Caco-2 (cell line): ENCODE data around the gene NRCAM. TPM values are rescaled to one million over a fixed set of nuclear protein-coding genes. Genes with fewer than 3 reads are reported as not detected.

ENCODE experiments used
- BruUV-seq: library from RNA; stranded (reverse); fragments of 400-500 nt; replicated peaks from 2 replicates; lab custom pipeline; 2021; lab: Mats Ljungman, UMichigan
- CTCF ChIA-PET: fragments of 300-600 bp; sonication (Branson Sonifier 250); formaldehyde crosslinking; loops from one replicate; lab custom pipeline; 2022; ENCODE audit warnings: antibody characterized with exemption; lab: Charles Lee
- POLR2A ChIA-PET: fragments of 300-600 bp; sonication (Branson Sonifier 250); formaldehyde crosslinking; loops from one replicate; lab custom pipeline; 2022; ENCODE audit warnings: antibody characterized with exemption; lab: Charles Lee
- DNase-seq, 2 experiments: peaks; one replicate each; pipeline versions ENCODE4 v3.0.0 to v3.0.0-alpha.2; 2020 to 2022
- H3K27me3 ChIP-seq: replicated peaks from 2 replicates; pipeline ENCODE4 v1.6.0; 2011; ENCODE audit warnings: low read length; ENCODE audit not compliant: control insufficient read depth, insufficient read depth
- H3K36me3 ChIP-seq: 2 replicates; pipeline ENCODE4 v1.5.1; 2011; ENCODE audit warnings: low read length; ENCODE audit not compliant: control insufficient read depth, insufficient read depth
- H3K4me1 ChIP-seq: fragments of 250-450 bp; sonication (Bioruptor Pico); 2 replicates; pipeline ENCODE4 v1.5.1; 2020; ENCODE audit warnings: mild to moderate bottlenecking
- H3K4me3 ChIP-seq: 2 replicates; pipeline ENCODE4 v1.5.1; 2011; ENCODE audit warnings: low read depth, mild to moderate bottlenecking, control low read depth, low read length
- H3K9me3 ChIP-seq: fragments of 250-450 bp; sonication (Bioruptor Pico); 2 replicates; pipeline ENCODE4 v1.5.1; 2020; ENCODE audit warnings: mild to moderate bottlenecking, moderate library complexity
- H3K27ac Mint-ChIP-seq: one replicate; pipeline ENCODE4 v1.8.0; 2022; ENCODE audit warnings: mixed read lengths; ENCODE audit not compliant: unreplicated experiment
- H3K27me3 Mint-ChIP-seq: one replicate; pipeline ENCODE4 v1.8.0; 2022; ENCODE audit warnings: mixed read lengths; ENCODE audit not compliant: insufficient read depth, unreplicated experiment
- H3K36me3 Mint-ChIP-seq: one replicate; pipeline ENCODE4 v1.8.0; 2022; ENCODE audit warnings: mild to moderate bottlenecking, mixed read lengths; ENCODE audit not compliant: insufficient read depth, unreplicated experiment
- H3K4me1 Mint-ChIP-seq: one replicate; pipeline ENCODE4 v1.8.0; 2022; ENCODE audit warnings: low read depth, mixed read lengths; ENCODE audit not compliant: unreplicated experiment
- H3K4me3 Mint-ChIP-seq: one replicate; pipeline ENCODE4 v1.8.0; 2022; ENCODE audit warnings: mild to moderate bottlenecking, moderate library complexity, mixed read lengths; ENCODE audit not compliant: unreplicated experiment
- H3K9me3 Mint-ChIP-seq: one replicate; pipeline ENCODE4 v1.8.0; 2022; ENCODE audit warnings: mixed read lengths; ENCODE audit not compliant: unreplicated experiment
- intact Hi-C: fragments of 100-400 bp; cut with micrococcal nuclease; formaldehyde crosslinking; loops from one replicate; pipeline ENCODE4 v1.10.0; 2022; ENCODE audit not compliant: unreplicated experiment
- total RNA-seq: library from RNA; stranded (reverse); gene quantifications from 2 replicates; pipeline ENCODE4 v1.2.3, GENCODE V29; 2022
- TF ChIP-seq, protein P1 (sequence below), 2 experiments: fragments of 200-600 bp in 1 of 2; IDR thresholded peaks; 1 replicate in 1 of 2; 2 replicates in 1 of 2; pipeline versions ENCODE4 v1.5.1 to v1.8.0; 2011 to 2022; ENCODE audit warnings: antibody characterized with exemption in 1 of 2, control low read depth in 1 of 2, inconsistent platforms in 1 of 2, low read depth in 1 of 2, low read length in 1 of 2, mild to moderate bottlenecking in 1 of 2, moderate library complexity in 1 of 2; ENCODE audit not compliant: insufficient read depth in 1 of 2, severe bottlenecking in 1 of 2, unreplicated experiment in 1 of 2

Gene NRCAM
- total RNA-seq, 1 experiment from 2014 or later: 96.2 TPM

DNA sequence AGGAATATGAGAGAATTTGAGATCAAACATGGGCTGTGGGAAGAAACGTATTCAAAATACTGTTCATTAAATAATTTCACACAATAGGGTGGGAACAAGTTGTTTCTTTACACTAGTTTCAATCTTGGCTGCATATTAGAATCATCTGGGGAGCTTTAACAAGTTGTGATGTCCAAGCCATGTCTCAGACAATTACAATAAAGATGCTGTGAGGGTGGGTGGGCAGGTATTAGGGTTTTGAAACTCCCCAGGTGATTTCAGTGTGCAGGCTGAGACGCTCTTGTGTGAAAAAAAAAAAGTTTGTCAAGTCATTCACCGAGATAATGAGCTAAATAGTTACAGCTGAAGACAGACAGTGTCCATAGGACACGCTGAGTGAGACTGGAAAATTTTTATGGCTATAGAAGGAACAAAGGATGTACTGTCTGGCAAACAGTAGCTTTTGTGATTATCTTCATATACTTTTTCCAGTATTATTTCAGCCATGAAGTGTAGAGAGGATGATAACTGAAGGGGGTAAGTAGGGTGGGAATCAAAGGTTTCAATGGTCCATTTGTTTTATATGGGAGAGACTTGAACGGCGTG lies 313.5 kb downstream of the NRCAM start:
- H3K27ac Mint-ChIP-seq: no peak overlapping the region
- H3K9me3 ChIP-seq: no peaks in the 10 kb centered on the region
- no peak for DNase-seq
- BruUV-seq: no TSS peak
- no peak overlapping the region for H3K4me3 ChIP-seq
- ChIA-PET POLR2A (interaction anchor here (0.6 kb wide), 1 partner anchor 151 kb away, joined by 5 read pairs; no protein-coding TSS in a partner anchor), CTCF (interaction anchor here (0.6 kb wide), 2 partner anchors 48 to 365 kb away, joined by 3 to 4 read pairs; no protein-coding TSS in a partner anchor)
- peaks cover 9% of the 10 kb centered on the region; the same call in 1 of the 2 replicates for H3K4me1 ChIP-seq
- H3K9me3 Mint-ChIP-seq: peaks cover 3% of the 10 kb centered on the region
- intact Hi-C loops: no loop called here
- TF ChIP-seq, protein P1, sequence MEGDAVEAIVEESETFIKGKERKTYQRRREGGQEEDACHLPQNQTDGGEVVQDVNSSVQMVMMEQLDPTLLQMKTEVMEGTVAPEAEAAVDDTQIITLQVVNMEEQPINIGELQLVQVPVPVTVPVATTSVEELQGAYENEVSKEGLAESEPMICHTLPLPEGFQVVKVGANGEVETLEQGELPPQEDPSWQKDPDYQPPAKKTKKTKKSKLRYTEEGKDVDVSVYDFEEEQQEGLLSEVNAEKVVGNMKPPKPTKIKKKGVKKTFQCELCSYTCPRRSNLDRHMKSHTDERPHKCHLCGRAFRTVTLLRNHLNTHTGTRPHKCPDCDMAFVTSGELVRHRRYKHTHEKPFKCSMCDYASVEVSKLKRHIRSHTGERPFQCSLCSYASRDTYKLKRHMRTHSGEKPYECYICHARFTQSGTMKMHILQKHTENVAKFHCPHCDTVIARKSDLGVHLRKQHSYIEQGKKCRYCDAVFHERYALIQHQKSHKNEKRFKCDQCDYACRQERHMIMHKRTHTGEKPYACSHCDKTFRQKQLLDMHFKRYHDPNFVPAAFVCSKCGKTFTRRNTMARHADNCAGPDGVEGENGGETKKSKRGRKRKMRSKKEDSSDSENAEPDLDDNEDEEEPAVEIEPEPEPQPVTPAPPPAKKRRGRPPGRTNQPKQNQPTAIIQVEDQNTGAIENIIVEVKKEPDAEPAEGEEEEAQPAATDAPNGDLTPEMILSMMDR (IDR thresholded peaks at IDR 0.05; ENCODE audit: insufficient read depth in 1 of 2, low read depth in 1 of 2, low read length in 1 of 2, severe bottlenecking in 1 of 2, unreplicated experiment in 1 of 2): no peak
- no peaks in the 10 kb centered on the region; the same call in 1 of the 2 replicates for H3K36me3 ChIP-seq
- H3K36me3 Mint-ChIP-seq: peaks cover 7% of the 10 kb centered on the region
- H3K4me3 Mint-ChIP-seq: no peak overlapping the region
- no peaks in the 10 kb centered on the region for H3K27me3 Mint-ChIP-seq
- no peaks in the 10 kb centered on the region for H3K27me3 ChIP-seq
- H3K4me1 Mint-ChIP-seq: peaks cover 15% of the 10 kb centered on the region

DNA sequence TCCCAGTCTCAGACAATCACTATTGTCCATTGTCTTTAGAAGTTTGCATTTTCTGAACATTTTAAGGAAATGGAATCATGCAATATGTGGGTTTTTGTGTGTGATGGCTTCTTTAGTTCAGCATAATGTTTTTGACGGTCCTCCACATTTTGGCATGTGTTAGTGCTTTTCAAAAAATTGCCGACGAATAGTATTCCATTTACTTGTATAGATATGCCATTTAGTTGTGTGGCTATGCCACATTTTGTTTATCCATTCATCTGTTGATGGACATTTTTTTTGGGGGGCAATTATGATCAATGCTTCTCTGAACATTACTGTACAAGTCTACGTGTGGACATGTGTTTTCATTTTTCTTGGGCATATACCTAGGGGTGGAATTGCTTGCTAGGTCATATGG lies 314.1 kb downstream of the NRCAM start:
- Histone ChIP-seq H3K4me3 (no peak overlapping the region), H3K36me3 (no peaks in the 10 kb centered on the region; the same call in 1 of the 2 replicates), H3K9me3 (no peaks in the 10 kb centered on the region), H3K27me3 (no peaks in the 10 kb centered on the region), H3K4me1 (peaks cover 9% of the 10 kb centered on the region; the same call in 1 of the 2 replicates)
- Mint-ChIP-seq H3K36me3 (peaks cover 5% of the 10 kb centered on the region), H3K27me3 (no peaks in the 10 kb centered on the region), H3K4me3 (no peak overlapping the region), H3K9me3 (peaks cover 8% of the 10 kb centered on the region), H3K27ac (no peak overlapping the region), H3K4me1 (peaks cover 13% of the 10 kb centered on the region)
- ChIA-PET CTCF (interaction anchor here (1.4 kb wide), 1 partner anchor 28 kb away, joined by 4 read pairs; no protein-coding TSS in a partner anchor), POLR2A (no interaction called here)
- TF ChIP-seq, protein P1 (IDR thresholded peaks at IDR 0.05; ENCODE audit: insufficient read depth in 1 of 2, low read depth in 1 of 2, low read length in 1 of 2, severe bottlenecking in 1 of 2, unreplicated experiment in 1 of 2): no peak
- DNase-seq: no peak
- intact Hi-C loops: no loop called here
- BruUV-seq: no TSS peak

DNA sequence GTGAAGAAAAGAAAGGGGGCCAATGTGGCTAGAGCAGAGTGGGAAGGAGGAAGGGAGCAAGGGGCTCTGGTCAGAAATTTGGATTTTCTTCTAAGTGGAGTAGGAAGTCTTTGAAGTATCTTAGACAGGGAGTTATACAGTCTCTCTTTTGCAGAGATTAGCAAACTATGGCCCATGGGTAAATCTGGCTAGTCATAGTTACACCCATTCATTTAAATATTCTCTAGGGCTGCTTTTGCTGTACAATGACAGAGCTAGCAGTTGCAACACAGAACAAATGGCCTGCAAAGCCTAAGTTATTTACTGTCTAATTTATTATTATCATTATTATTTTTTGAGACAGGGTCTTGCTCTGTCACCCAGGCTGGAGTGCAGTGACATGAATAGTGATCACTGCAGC lies 315.6 kb downstream of the NRCAM start:
- H3K36me3 ChIP-seq: no peaks in the 10 kb centered on the region; the same call in 1 of the 2 replicates
- peaks cover 10% of the 10 kb centered on the region for H3K9me3 Mint-ChIP-seq
- CTCF ChIA-PET: interaction anchor here (1.4 kb wide), 1 partner anchor 26 kb away, joined by 4 read pairs; no protein-coding TSS in a partner anchor
- no peak overlapping the region for H3K4me3 Mint-ChIP-seq
- no peak for DNase-seq
- no peaks in the 10 kb centered on the region for H3K36me3 Mint-ChIP-seq
- peaks cover 8% of the 10 kb centered on the region for H3K4me1 Mint-ChIP-seq
- no peaks in the 10 kb centered on the region for H3K27me3 ChIP-seq
- POLR2A ChIA-PET: no interaction called here
- intact Hi-C loops: no loop called here
- peaks cover 9% of the 10 kb centered on the region; the same call in 1 of the 2 replicates for H3K4me1 ChIP-seq
- peak overlapping the region; percentile 5 for H3K27ac Mint-ChIP-seq
- H3K27me3 Mint-ChIP-seq: no peaks in the 10 kb centered on the region
- TF ChIP-seq, protein P1 (IDR thresholded peaks at IDR 0.05; ENCODE audit: insufficient read depth in 1 of 2, low read depth in 1 of 2, low read length in 1 of 2, severe bottlenecking in 1 of 2, unreplicated experiment in 1 of 2): no peak
- BruUV-seq: no TSS peak
- no peak overlapping the region for H3K4me3 ChIP-seq
- H3K9me3 ChIP-seq: no peaks in the 10 kb centered on the region
